ENCODE data around the gene ABCC3. TPM values are rescaled to one million over a fixed set of nuclear protein-coding genes. Genes with fewer than 3 reads are reported as not detected.

The ABCC3 gene
- total RNA-seq, 1 donor from 2014 or later: not detected

DNA sequence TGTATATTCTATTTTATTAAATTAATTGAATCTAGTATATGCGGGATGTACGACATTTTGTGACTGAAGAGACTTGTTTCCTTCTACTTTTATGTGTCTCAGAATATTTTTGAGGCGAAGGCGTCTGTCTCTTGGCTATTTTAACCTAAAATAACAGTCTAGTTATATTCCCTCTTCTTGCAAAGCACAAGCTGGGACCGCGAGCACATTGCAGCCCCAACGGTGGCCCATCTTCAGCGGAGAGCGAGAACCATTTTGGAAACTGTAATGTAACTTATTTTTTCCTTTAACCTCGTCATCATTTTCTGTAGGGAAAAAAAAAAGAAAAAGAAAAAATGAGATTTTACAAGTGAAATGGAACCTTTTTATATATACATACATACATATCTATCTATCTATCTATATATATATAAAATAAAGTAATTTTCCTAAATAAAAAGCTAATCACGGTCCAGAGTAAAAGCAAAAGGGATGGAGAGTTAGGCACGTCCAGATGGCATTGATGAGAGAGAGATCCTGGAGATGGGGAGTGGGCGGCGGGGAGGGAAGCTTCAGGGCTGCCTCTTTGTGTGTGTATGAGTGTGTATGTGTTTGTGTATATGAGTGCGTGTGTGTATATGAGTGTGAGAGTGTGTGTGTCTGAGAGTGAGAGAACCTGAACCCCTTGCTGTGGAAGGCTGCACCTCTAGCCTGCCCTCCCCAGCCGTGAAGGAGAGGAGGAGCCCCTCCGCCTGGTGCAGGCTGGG lies 7.5 kb upstream of the ABCC3 start:
- peak overlapping the region; percentile 26 for H3K27ac Mint-ChIP-seq (ENCODE audit: unreplicated experiment)
- peak overlapping the region; percentile 3 for H3K4me3 Mint-ChIP-seq (ENCODE audit: unreplicated experiment)
- DNase-seq: no peak
- TF ChIP-seq, protein P1, sequence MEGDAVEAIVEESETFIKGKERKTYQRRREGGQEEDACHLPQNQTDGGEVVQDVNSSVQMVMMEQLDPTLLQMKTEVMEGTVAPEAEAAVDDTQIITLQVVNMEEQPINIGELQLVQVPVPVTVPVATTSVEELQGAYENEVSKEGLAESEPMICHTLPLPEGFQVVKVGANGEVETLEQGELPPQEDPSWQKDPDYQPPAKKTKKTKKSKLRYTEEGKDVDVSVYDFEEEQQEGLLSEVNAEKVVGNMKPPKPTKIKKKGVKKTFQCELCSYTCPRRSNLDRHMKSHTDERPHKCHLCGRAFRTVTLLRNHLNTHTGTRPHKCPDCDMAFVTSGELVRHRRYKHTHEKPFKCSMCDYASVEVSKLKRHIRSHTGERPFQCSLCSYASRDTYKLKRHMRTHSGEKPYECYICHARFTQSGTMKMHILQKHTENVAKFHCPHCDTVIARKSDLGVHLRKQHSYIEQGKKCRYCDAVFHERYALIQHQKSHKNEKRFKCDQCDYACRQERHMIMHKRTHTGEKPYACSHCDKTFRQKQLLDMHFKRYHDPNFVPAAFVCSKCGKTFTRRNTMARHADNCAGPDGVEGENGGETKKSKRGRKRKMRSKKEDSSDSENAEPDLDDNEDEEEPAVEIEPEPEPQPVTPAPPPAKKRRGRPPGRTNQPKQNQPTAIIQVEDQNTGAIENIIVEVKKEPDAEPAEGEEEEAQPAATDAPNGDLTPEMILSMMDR (IDR thresholded peaks at IDR 0.05; ENCODE audit: partially characterized antibody, unreplicated experiment): no peak
- no peaks in the 10 kb centered on the region for H3K36me3 Mint-ChIP-seq (ENCODE audit: unreplicated experiment)
- H3K4me1 Mint-ChIP-seq (ENCODE audit: low read depth, unreplicated experiment): peaks cover 19% of the 10 kb centered on the region
- H3K27me3 Mint-ChIP-seq (ENCODE audit: unreplicated experiment): peaks cover 12% of the 10 kb centered on the region
- peaks cover 6% of the 10 kb centered on the region for H3K9me3 Mint-ChIP-seq (ENCODE audit: unreplicated experiment)

DNA sequence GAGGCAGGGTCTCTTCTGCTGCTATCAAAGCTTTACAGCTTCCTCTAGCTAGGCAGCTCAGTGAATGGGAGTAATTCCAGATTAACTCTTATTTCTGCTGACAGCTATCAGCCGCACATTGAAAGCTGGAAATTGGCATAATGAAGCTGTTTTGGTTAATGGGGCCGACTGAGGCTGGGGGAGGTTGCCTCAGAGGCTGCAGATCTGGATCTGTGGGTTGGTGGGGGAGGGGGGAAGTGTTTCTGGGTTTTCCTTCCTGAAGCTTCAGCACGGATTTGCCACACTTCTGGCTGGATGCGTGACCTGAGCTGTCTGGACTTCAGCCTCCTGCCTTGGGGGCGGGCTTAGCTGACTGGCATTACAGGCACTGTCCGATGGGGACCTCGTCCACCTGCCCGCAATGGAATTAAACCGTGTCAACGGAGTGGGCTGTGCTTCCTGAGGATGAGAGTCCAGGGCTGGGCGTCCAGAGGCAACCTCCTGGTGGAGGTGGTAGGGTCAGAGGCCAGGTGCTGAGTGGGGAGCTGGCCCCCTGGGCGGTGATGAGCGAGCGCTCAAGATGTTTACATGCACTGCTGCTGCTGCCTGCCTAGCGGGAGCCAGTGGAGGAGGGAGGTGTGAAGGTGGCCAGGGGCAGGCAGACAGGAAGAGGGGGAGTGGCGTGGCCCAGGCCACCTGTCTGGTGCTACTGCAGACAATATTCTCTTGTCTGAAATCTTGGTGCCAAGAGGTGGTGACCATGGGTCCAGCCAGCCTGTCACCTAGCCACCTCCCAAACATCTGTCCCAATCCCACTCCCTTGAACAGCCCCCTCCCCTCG lies 6.7 kb upstream of the ABCC3 start:
- TF ChIP-seq, protein P1 (IDR thresholded peaks at IDR 0.05; ENCODE audit: partially characterized antibody, unreplicated experiment): no peak
- Mint-ChIP-seq H3K36me3 (ENCODE audit: unreplicated experiment) (no peaks in the 10 kb centered on the region), H3K4me3 (ENCODE audit: unreplicated experiment) (no peak overlapping the region), H3K27ac (ENCODE audit: unreplicated experiment) (no peak overlapping the region), H3K4me1 (ENCODE audit: low read depth, unreplicated experiment) (peaks cover 19% of the 10 kb centered on the region), H3K27me3 (ENCODE audit: unreplicated experiment) (peaks cover 15% of the 10 kb centered on the region), H3K9me3 (ENCODE audit: unreplicated experiment) (peaks cover 6% of the 10 kb centered on the region)
- peak; percentile 34 for DNase-seq

DNA sequence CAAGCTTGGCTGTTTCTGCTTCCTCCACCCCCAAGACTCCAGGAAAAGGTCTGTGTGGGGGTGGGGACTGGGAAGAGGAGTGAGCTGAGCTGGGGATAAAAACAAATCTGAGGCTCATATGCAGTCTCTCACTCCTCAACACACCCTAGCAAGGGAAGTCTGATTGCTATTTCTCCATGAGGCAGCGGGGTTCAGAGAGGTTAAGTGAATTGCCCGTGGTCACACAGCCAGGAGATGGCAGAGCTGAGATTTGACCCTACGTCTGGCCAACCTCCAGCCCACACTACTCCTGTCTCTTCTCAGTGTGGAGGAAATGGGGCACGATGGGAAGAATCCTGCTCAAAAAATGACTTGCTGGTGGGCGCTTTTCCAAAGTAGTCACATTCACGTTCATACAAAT lies 4.8 kb upstream of the ABCC3 start:
- peaks cover 19% of the 10 kb centered on the region for H3K4me1 Mint-ChIP-seq (ENCODE audit: low read depth, unreplicated experiment)

DNA sequence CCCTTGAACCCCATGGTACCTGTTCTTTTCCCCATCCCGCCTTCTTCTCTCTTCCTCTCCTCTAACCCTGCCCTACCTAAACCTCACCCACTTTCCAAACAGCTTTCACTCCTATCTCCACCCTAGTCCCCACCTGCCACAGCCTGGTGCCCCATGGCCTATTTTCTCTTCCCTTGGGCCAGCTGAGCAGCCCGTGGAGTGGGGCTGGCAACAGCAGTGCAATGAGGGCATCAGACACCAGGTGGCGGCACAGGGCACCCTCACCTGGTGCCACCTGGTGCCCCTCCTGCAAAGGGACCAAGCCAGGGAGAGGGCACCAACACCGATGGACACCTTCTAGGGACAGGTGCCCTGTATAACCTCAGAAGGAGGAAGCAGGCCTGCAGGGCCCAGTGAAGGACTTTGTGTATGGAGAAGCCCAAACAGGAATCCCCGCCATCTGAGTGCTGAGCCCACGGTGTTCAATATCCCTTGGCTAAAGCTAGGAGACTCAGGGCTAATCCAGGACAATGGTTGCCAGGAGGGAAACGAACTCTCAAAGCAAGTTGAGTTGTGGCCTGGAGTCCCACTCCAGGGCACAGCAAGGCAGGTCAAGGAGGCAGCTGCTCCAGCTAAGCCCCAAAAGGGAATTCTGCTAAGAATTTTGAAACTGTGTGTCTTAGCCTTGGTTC lies 4.0 kb upstream of the ABCC3 start:
- Mint-ChIP-seq H3K4me3 (ENCODE audit: unreplicated experiment) (no peak overlapping the region), H3K27me3 (ENCODE audit: unreplicated experiment) (peaks cover 19% of the 10 kb centered on the region), H3K27ac (ENCODE audit: unreplicated experiment) (no peak overlapping the region), H3K4me1 (ENCODE audit: low read depth, unreplicated experiment) (peaks cover 14% of the 10 kb centered on the region), H3K36me3 (ENCODE audit: unreplicated experiment) (no peaks in the 10 kb centered on the region), H3K9me3 (ENCODE audit: unreplicated experiment) (peaks cover 4% of the 10 kb centered on the region)
- TF ChIP-seq, protein P1 (IDR thresholded peaks at IDR 0.05; ENCODE audit: partially characterized antibody, unreplicated experiment): peak; percentile 72
- peak; percentile 53 for DNase-seq

More for the DNA sequence above, 4.8 kb upstream of the ABCC3 start:
- no peak overlapping the region for H3K27ac Mint-ChIP-seq (ENCODE audit: unreplicated experiment)
- DNase-seq: no peak
- H3K27me3 Mint-ChIP-seq (ENCODE audit: unreplicated experiment): peaks cover 19% of the 10 kb centered on the region
- no peaks in the 10 kb centered on the region for H3K36me3 Mint-ChIP-seq (ENCODE audit: unreplicated experiment)
- H3K9me3 Mint-ChIP-seq (ENCODE audit: unreplicated experiment): peaks cover 9% of the 10 kb centered on the region
- H3K4me3 Mint-ChIP-seq (ENCODE audit: unreplicated experiment): no peak overlapping the region
- TF ChIP-seq, protein P1 (IDR thresholded peaks at IDR 0.05; ENCODE audit: partially characterized antibody, unreplicated experiment): no peak
